GM21390 (cell line): ENCODE measurements around the gene FRMD4A.
"Not testable (repeated sequence)": the region's sequence is repeated elsewhere in the genome, so short reads cannot be mapped to it uniquely, and the experiment has no call there.

Experiments used
- ATAC-seq: cut with Tn5 transposase; IDR thresholded peaks from one replicate; pipeline ENCODE4 v1.9.1; 2021; ENCODE audit not compliant: unreplicated experiment

FRMD4A gene

GRCh38 chr10:13921941-13922340, 408.8 kb downstream of the FRMD4A start:
- ATAC-seq = no peak

GRCh38 chr10:13921131-13921530, 409.6 kb downstream of the FRMD4A start:
- ATAC-seq = not testable (repeated sequence)

GRCh38 chr10:13920465-13920864, 410.3 kb downstream of the FRMD4A start:
- ATAC-seq = no peak

GRCh38 chr10:13920031-13920430, 410.7 kb downstream of the FRMD4A start:
- no peak for ATAC-seq

- no peak for ATAC-seq
Measured at GRCh38 chr10:13917791-13918190, 412.9 kb downstream of the FRMD4A start.

GRCh38 chr10:13916384-13916947, 414.3 kb downstream of the FRMD4A start:
- no peak for ATAC-seq

- ATAC-seq = no peak
Measured at GRCh38 chr10:13915710-13916109, 415.0 kb downstream of the FRMD4A start.

- no peak for ATAC-seq
Measured at GRCh38 chr10:13913897-13914296, 416.8 kb downstream of the FRMD4A start.

- no peak for ATAC-seq
Measured at GRCh38 chr10:13911821-13912520, 418.8 kb downstream of the FRMD4A start.

GRCh38 chr10:13909516-13910258, 421.0 kb downstream of the FRMD4A start:
- no peak for ATAC-seq

- no peak for ATAC-seq
Measured at GRCh38 chr10:13908475-13908874, 422.2 kb downstream of the FRMD4A start.

- no peak for ATAC-seq
Measured at GRCh38 chr10:13907570-13907969, 423.2 kb downstream of the FRMD4A start.

GRCh38 chr10:13905281-13905680, 425.4 kb downstream of the FRMD4A start:
- ATAC-seq = no peak

GRCh38 chr10:13904064-13904463, 426.7 kb downstream of the FRMD4A start:
- ATAC-seq = no peak

GRCh38 chr10:13902868-13903587, 427.7 kb downstream of the FRMD4A start:
- no peak for ATAC-seq

- no peak for ATAC-seq
Measured at GRCh38 chr10:13899941-13900340, 430.8 kb downstream of the FRMD4A start.

GRCh38 chr10:13896146-13896545, 434.6 kb downstream of the FRMD4A start:
- not testable (repeated sequence) for ATAC-seq

- ATAC-seq = no peak
Measured at GRCh38 chr10:13894412-13895093, 436.2 kb downstream of the FRMD4A start.

GRCh38 chr10:13893926-13894325, 436.8 kb downstream of the FRMD4A start:
- ATAC-seq = no peak

GRCh38 chr10:13892871-13893270, 437.9 kb downstream of the FRMD4A start:
- no peak for ATAC-seq

GRCh38 chr10:13892001-13892491, 438.7 kb downstream of the FRMD4A start:
- no peak for ATAC-seq
